ENCODE results near the gene PRLR.

DNA sequence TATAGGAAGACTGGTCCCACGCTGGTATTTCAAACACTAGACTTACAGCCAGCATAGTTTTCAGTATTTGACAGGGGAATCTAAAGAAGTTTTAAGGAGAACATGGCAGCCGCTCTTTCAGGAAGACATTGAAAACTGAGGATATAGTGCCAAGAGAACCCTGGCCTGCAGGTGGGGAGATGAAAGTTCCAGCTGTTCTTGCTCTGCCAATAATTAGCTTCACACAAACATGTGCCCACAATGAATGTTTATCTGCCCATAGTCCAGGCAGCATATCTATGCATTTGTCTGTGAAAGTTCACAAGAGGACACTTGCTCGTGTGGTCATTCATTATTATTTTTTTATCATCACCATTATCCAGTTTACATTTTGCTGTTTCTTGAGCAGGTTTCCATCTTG lies 134.9 kb downstream of the PRLR start:
- no peak for TF ChIP-seq POLR2A (IDR thresholded peaks at IDR 0.05)
- TF ChIP-seq CTCF (IDR thresholded peaks at IDR 0.05 in 8 of 11, conservative IDR thresholded peaks at IDR 0.05 in 3 of 11), result no peak
- no peak for TF ChIP-seq POLR2AphosphoS5 (IDR thresholded peaks at IDR 0.05)
